Activated CD8-positive, alpha-beta T cell treated with anti-CD3 and anti-CD28 coated beads for 36 hours (primary cell): ENCODE data around the gene IL21. TPM values are rescaled to one million over a fixed set of nuclear protein-coding genes. Genes with fewer than 3 reads are reported as not detected.

Experiments
- ATAC-seq: fragments of 200-7000 bp; cut with Tn5 transposase; one replicate; pipeline ENCODE4 v1.10.0; 2021; ENCODE audit warnings: mild to moderate bottlenecking, moderate library complexity
- CTCF ChIA-PET: fragments of 350-600 bp; sonication (Branson Sonifier 250); formaldehyde crosslinking; loops from one replicate; lab custom pipeline; 2021; ENCODE audit warnings: antibody characterized with exemption; lab: Charles Lee
- POLR2A ChIA-PET: fragments of 350-600 bp; sonication (Branson Sonifier 250); formaldehyde crosslinking; loops from one replicate; lab custom pipeline; 2021; ENCODE audit warnings: antibody characterized with exemption; lab: Charles Lee
- DNase-seq: peaks from one replicate; pipeline ENCODE4 v3.0.0-alpha.2; 2020
- H3K27ac Mint-ChIP-seq: one replicate; pipeline ENCODE4 v1.8.0; 2021; ENCODE audit warnings: mild to moderate bottlenecking, mixed read lengths
- H3K27me3 Mint-ChIP-seq: one replicate; pipeline ENCODE4 v1.8.0; 2021; ENCODE audit warnings: mixed read lengths
- H3K36me3 Mint-ChIP-seq: one replicate; pipeline ENCODE4 v1.8.0; 2021; ENCODE audit warnings: low read depth, mixed read lengths
- H3K4me1 Mint-ChIP-seq: one replicate; pipeline ENCODE4 v1.8.0; 2021; ENCODE audit warnings: low read depth, mixed read lengths
- H3K4me3 Mint-ChIP-seq: one replicate; pipeline ENCODE4 v1.8.0; 2021; ENCODE audit warnings: mild to moderate bottlenecking, moderate library complexity, mixed read lengths
- H3K9me3 Mint-ChIP-seq: one replicate; pipeline ENCODE4 v1.8.0; 2021; ENCODE audit warnings: mixed read lengths
- intact Hi-C: fragments of 100-400 bp; cut with micrococcal nuclease; formaldehyde crosslinking; loops from one replicate; pipeline ENCODE4 v1.10.0; 2022
- total RNA-seq, 2 experiments: library from RNA; stranded (reverse); gene quantifications; one replicate each; pipeline ENCODE4 v1.2.3, GENCODE V29; 2021
- TF ChIP-seq, protein P1 (sequence below): fragments of 200-600 bp; IDR thresholded peaks from one replicate; pipeline ENCODE4 v1.8.0; 2022; ENCODE audit warnings: antibody characterized with exemption, mild to moderate bottlenecking

Gene IL21
- total RNA-seq, 2 experiments from 2014 or later = 0.09 to 0.52 TPM

DNA sequence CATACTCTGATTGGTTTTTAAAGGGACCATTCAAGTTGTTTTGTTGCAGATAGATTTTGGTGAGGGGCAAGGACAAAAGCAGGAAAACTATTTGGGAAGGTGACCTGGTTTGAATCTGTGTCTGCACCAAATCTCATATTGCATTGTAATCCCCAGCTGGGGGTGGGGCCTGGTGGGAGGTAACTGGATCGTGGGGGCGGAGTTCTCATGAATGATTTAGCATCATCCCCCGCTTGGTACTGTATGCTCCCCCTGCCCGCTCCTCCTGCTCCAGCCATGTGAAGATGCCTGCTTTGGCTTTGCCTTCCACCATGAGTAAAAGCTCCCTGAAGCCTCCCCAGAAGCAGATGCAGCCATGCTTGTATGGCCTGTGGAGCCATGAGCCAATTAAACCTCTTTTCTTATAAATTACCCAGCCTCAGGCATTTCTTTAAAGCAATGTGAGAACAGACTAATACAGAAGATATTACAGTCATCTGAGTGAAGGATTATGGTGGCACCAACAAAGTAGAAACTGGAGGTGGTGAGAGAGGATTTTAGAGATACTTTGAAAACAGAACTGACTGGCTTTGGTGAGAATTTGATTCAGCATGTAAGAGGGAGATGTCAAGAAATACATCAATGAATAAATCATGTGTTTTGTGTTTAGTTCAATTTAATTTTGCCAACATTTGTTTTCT lies 14.4 kb downstream of the IL21 start:
- TF ChIP-seq, protein P1, sequence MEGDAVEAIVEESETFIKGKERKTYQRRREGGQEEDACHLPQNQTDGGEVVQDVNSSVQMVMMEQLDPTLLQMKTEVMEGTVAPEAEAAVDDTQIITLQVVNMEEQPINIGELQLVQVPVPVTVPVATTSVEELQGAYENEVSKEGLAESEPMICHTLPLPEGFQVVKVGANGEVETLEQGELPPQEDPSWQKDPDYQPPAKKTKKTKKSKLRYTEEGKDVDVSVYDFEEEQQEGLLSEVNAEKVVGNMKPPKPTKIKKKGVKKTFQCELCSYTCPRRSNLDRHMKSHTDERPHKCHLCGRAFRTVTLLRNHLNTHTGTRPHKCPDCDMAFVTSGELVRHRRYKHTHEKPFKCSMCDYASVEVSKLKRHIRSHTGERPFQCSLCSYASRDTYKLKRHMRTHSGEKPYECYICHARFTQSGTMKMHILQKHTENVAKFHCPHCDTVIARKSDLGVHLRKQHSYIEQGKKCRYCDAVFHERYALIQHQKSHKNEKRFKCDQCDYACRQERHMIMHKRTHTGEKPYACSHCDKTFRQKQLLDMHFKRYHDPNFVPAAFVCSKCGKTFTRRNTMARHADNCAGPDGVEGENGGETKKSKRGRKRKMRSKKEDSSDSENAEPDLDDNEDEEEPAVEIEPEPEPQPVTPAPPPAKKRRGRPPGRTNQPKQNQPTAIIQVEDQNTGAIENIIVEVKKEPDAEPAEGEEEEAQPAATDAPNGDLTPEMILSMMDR = no peak
- DNase-seq = no peak
- POLR2A ChIA-PET = no interaction called here
- Mint-ChIP-seq H3K4me1 (no peaks in the 10 kb centered on the region), H3K4me3 (no peak overlapping the region), H3K27me3 (peaks cover 11% of the 10 kb centered on the region), H3K36me3 (no peaks in the 10 kb centered on the region), H3K9me3 (no peaks in the 10 kb centered on the region), H3K27ac (no peak overlapping the region)
- CTCF ChIA-PET = no interaction called here
- ATAC-seq = no peak
- intact Hi-C loops = loop anchor here (10.0 kb wide), 1 partner anchor 318 kb away; the partner anchor contains the start of gene NUDT6

DNA sequence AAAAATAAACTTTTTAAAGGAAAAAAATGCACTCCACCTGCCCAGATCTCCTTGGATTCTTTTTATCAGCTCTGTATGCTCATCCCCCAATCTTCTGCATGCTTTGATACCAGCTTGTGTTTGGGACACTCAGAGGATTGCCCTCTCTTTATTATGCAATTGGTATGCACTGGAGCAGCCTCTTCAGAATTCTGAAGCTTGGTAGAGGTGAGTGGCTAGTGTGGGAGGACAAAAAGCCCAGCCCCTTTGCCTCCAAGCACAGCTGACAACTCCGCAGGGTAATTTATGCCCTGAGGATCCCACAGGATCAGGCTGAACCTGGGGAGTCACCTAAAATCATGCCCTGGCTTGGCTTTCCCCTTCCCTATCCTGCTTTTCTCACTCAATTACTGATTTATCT lies 16.7 kb downstream of the IL21 start:
- no peaks in the 10 kb centered on the region for H3K4me1 Mint-ChIP-seq
- no peak for ATAC-seq
- H3K27me3 Mint-ChIP-seq = peaks cover 15% of the 10 kb centered on the region
- CTCF ChIA-PET = interaction anchor here (1.1 to 4.1 kb wide), 6 partner anchors 26 to 317 kb away, joined by 3 to 46 read pairs (median 10); no protein-coding TSS in a partner anchor
- intact Hi-C loops = loop anchor here (10.0 kb wide), 1 partner anchor 321 kb away; the partner anchor contains the start of gene NUDT6
- POLR2A ChIA-PET = no interaction called here
- no peak for DNase-seq
- no peak overlapping the region for H3K4me3 Mint-ChIP-seq
- no peaks in the 10 kb centered on the region for H3K36me3 Mint-ChIP-seq
- no peaks in the 10 kb centered on the region for H3K9me3 Mint-ChIP-seq
- H3K27ac Mint-ChIP-seq = no peak overlapping the region
- TF ChIP-seq, protein P1 = no peak

DNA sequence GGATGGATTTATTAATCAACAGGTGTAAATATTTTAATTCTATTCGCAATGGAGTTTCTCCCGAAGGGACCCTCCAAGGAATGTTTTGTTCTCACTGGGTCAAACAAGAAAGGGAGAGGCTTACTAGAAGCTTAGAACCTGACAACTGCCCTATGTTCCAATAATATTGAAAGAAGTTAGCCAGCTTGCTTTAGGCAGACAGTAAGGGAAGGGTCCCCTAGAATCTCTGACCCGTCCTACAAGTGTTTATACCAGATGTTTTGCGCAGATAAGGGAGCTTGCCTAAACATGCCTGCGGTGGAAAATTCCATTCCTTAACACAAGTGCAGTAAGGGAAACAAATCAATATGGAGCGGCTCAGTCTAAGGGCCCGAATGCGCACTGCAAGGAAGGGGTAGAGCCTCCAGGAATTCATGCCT lies 17.7 kb downstream of the IL21 start:
- H3K36me3 Mint-ChIP-seq = no peaks in the 10 kb centered on the region
- DNase-seq = no peak
- ATAC-seq = no peak
- POLR2A ChIA-PET = interaction anchor here (0.7 kb wide), 1 partner anchor 25 kb away, joined by 3 read pairs; no protein-coding TSS in a partner anchor
- CTCF ChIA-PET = interaction anchor here (0.6 to 4.1 kb wide), 18 partner anchors 9 to 321 kb away, joined by 3 to 46 read pairs (median 4); partner anchors contain the start of gene BBS12
- H3K27me3 Mint-ChIP-seq = peaks cover 15% of the 10 kb centered on the region
- intact Hi-C loops = loop anchor here (10.0 kb wide), 1 partner anchor 322 kb away; the partner anchor contains the start of gene NUDT6
- no peak overlapping the region for H3K4me3 Mint-ChIP-seq
- no peak overlapping the region for H3K27ac Mint-ChIP-seq
- no peaks in the 10 kb centered on the region for H3K4me1 Mint-ChIP-seq
- TF ChIP-seq, protein P1 = no peak
- H3K9me3 Mint-ChIP-seq = no peaks in the 10 kb centered on the region

DNA sequence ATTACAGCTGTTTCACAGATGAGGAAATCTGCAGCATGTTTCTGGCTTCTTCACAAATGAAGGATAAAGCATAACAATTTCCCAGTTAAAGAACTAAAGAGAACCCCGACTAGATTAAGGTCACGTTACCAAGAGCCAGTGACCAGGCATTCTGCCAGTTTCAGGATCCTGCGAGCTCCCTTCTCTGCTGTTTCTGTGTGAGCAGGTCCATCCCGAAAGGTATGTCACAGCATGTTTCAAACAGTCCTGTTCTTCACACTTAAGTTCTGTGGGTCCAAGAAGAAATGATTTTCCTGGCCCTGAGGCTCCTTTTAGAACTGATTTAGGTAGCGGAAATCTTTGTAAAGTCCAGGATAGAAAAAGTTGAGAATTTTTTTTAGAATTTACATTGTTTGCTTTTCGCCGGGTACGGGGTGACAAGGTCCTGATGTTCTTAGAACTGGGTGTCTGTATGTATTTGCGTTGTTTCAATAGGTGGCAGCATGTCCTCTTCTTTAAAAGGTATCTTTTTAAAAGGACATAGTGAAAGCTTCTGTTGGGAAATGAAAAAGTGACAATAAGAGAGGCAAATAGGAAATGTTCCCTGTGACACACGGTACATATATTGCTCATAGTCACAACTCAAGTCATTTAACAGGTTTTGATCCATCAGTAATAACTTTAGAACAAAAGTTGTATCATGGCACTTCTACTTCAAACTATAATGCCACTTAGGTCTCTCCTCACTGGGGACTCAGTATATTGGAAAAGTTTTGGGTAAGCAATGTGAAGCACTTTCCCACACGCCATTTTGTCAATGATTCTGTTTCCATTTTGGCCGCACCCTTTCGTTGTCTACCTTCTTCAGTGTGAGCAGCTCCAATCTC lies 18.4 kb downstream of the IL21 start:
- Mint-ChIP-seq H3K27me3 (peaks cover 15% of the 10 kb centered on the region), H3K4me1 (no peaks in the 10 kb centered on the region), H3K4me3 (no peak overlapping the region), H3K36me3 (no peaks in the 10 kb centered on the region), H3K27ac (no peak overlapping the region), H3K9me3 (no peaks in the 10 kb centered on the region)
- ATAC-seq (peak; percentile 69), DNase-seq (no peak)
- ChIA-PET POLR2A (interaction anchor here (0.6 to 2.0 kb wide), 2 partner anchors 16 to 246 kb away, joined by 3 to 5 read pairs; no protein-coding TSS in a partner anchor), CTCF (interaction anchor here (0.6 to 4.1 kb wide), 27 partner anchors 9 to 1720 kb away, joined by 3 to 46 read pairs (median 4); partner anchors contain the start of gene BBS12)
- TF ChIP-seq, protein P1 = peak; percentile 42
- intact Hi-C loops = loop anchor here (1.0 to 10.0 kb wide), 2 partner anchors 115 to 322 kb away; partner anchors contain the start of gene NUDT6
